ENCODE measurements around the gene ALKBH2.
A peak's percentile ranks its signal among the peaks of the same experiment; 100 is the strongest.

The ALKBH2 gene

DNA sequence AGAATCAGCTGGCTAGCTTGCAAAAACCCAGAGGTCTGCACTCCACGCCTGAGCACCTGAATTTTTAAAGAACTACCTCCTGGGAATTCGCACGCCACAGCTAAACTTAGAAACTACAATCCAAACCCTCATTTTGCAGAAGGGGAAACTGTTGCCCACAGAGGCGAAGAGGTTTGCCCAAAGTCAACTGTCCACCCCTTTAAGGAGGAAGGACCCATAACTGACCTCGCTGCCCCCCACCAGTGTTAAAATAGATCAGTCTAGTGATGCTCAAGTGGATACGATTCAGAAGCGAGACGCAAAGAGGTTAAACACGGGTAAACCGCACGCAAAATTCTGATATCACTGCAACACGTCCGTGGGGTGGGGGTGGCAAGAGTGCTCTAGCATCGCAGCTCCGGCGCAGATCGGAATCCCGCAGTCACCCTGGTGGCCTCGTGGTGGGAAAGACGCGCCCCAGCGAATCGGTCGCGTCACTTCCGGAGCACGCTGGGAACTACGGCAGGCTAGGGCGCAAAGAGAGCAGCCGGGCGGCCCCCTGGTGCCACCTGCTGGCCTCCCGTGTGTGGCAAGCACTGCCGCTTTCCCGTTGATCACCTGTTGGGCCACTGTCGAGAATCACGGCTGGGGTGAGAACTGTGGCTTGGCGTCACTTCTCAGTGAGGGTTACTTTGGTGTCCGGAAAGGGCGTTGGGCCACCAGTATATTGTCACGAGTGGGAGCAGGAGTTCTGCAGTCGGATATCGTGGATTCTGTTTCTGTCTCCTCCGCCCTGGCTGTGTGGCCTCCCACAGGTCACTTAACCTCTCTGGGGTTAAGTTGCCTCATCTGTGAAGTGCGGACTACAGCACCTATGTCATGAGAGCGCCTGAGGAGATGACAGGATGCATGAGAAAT is at the start of gene ALKBH2:
Gene ALKBH2, minus strand, starts transcription at position 451 of the 897 bp plus-strand sequence. CDS start 686 bp downstream, outside the sequence.
- peak; percentile 88 to 89 for DNase-seq (ENCODE audit: low read depth in 2 of 2)

DNA sequence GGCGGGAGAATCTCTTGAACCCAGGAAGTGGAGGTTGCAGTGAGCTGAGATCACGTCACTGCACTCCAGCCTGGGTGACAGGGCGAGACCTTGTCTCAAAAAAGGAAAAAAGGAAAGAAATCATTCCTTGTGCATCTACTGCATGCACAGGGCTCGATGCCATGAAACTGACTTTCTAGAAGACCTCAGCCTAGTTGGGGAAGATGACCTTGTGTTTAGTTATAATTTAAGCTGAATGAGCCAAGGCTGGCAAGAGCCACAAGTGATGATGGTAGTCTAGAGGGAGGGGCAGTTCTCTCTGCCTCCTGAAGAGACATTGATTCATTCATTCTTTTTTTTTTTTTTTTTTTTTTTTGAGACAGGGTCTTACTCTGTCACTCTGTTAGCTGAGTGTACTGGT is 47.3 kb upstream of the ALKBH2 start:
- no peak for DNase-seq (ENCODE audit: low read depth in 2 of 2)

DNA sequence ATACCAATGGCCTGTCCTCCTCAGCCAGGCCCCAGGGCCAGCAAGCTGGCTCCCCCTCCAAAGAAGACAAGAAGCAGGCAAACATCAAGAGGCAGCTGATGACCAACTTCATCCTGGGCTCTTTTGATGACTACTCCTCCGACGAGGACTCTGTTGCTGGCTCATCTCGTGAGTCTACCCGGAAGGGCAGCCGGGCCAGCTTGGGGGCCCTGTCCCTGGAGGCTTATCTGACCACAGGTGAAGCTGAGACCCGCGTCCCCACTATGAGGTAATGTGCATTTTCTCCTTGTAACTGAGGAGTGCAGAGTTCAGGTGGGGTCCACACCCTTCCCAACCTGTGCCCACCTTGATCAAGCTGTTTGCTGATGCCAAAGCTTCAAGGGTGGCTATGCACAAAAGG is 46.5 kb upstream of the ALKBH2 start:
- no peak for DNase-seq (ENCODE audit: low read depth in 2 of 2)

DNA sequence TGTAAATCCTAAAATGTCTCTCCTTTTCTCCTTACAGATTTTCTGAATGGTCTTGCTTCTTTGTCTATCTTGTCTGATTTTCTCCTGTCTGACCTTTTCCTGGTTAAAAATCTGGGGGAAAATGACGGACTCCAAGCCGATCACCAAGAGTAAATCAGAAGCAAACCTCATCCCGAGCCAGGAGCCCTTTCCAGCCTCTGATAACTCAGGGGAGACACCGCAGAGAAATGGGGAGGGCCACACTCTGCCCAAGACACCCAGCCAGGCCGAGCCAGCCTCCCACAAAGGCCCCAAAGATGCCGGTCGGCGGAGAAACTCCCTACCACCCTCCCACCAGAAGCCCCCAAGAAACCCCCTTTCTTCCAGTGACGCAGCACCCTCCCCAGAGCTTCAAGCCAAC is 46.1 kb upstream of the ALKBH2 start:
- no peak for DNase-seq (ENCODE audit: low read depth in 2 of 2)

DNA sequence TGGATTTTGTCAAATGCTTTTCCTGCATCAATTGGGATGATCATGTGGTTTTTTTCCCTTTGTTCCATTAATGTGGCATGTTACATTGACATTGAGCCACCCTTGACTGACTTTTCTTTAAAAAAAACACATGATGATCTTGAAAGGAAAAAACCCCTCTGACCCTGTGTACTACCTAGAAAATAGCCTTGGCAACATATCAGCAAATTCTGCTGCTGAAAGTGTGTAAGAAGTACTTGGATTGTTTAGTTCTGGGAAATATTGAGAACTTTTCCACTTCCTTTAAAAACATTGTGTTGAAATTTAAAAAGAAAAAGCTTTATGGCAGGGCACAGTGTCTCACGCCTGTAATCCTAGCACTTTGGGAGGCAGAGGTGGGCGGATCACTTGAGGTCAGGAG is 43.8 kb upstream of the ALKBH2 start:
- no peak for DNase-seq (ENCODE audit: low read depth in 2 of 2)

DNA sequence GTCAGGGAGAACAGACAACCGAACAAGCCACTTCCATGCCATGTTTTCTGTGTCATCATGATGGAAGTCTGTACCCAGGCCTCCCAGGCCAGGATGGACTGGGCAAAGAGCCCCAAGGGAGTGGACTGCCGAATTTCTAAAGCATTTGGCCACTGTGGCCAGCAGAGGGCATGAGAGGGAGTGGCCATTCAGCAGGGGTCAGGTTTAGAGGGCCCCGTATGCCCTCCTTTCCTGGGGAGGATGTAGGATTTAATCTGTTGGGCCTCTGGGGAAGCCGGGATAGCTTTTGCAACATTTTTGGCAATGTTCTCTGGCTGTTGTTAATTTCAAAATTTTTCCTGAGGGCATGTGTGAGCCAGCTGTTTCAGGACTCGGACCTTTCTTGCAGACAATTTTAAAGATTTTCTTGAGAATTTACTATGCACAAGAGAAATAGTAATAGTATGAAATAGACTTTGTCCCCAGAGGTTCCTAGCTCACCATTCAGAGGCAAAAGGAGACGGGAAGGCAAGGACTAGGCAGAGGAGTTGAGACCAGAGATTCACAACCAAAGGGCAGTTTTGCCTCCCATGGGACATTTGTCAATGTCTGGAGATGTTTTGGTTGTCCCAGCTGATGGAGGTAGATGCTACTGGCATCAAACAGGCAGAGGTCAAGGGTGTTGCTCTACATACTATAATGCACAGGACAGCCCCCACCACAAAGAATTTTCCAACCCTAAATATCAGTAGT is 41.1 kb upstream of the ALKBH2 start:
- DNase-seq (ENCODE audit: low read depth in 2 of 2), result no peak

DNA sequence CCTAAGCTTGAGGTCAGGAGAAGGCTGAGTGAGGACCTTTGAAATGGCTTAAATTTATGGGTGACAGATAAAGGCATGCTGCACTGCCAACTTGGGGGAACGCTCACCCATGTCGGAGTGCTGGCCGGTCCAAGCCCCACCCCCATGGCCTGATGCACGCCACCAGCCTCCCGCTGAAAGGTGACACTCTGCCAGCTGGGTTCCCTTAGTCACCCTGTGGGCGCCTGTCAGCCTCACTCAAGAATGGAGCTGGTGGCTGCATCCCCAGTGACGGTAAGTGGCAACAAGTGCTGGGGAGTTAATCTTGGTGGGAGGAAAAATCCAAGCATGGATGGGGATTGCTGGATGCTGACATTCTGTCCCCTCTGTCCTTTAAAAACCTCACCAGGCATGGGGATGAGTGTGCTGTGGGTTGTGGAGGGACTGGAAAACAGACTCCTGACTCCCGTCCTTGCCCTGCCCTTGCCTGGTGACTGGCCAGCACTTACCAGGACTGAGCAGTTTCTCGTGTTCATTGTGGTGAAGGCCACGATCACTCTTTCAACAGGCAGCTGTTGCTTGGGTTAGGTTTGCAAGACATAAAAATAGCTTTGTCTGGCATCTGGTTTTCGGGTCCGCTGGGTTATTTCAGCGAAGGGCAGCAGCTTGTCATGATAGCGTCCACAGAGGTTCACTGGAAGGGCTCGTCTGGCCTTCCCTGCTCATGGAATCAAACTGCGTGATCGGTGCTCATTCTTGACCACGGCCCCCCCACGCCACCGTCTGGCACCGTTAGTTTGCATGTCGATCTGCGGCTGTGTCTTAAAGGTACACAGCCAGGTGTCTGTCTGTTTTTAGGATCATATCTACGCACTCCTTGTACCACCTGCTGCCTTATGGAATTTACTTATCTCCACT is 38.1 kb upstream of the ALKBH2 start:
- DNase-seq (ENCODE audit: low read depth in 2 of 2), result no peak

DNA sequence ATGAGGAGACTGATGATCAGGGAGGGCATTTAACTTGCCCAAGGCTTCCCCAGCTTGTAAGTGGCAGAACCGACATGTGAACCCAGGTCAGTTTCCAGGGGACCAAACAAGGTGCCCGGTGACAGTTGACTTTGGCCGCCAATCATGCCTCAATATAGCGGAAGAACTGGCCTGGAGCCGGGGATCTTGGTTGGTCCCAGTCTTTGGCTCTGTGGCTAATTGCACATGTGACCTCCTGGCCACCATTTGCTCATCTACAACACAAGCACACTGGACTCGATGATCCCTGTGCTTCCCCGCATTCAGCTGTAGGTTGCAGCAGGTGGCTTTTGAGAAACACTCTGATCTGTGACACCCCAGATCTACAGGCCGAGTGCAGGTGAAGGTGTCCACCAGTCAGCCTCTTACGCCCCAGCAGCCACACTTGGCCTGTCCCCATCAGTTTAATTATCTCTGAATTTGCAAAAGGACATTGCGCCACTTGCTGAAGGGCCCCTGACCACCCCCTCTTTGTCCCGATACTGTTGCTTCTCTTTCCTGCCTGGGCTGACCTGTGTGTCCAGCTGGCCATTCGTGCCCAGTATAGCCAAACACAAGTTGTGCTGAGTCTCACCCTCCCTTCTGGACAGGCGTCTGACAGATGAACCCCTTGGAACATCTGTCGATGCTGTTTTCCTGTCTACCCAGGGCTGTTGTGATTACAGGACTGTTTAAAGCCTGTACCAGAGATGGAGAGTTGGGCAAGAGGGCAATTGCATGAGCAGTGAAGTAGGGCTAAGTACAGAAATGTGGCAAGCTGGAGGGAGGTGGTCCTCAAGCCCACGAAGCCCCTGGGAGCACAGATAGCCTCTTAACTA is 37.3 kb upstream of the ALKBH2 start:
- DNase-seq (ENCODE audit: low read depth in 2 of 2), result no peak

DNA sequence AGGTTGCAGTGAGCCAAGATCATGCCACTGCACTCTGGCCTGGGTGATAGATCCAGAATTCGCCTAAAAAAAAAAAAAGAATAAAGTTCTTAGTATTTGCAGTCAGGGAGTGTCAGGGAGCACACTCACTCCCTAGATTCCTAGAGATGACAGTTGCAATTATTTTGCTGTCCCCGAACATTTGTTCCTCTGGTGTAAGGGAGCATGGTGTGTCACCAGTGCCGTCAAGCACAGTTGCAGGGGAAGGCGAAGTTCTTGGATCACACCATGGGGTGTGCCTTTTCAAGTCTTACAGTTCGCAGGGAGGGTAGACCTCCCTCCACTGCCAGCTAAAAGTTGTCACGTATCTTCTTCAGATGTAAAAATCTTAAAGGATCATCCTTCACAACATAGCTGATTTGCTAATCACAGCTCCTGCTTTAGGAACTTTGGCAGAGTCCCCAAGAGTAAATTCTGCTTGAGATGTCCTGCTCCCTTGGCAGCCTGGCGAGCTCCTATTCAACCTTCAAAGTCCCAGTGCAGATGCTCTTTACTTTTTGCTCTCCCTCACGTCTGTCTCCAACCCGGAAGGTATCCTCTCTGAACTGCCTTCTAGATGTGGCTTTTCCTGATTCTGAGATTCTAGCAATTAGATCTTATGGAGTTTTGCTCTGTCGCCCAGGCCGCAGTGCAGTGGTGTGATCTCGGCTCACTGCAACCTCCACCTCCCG is 34.4 kb upstream of the ALKBH2 start:
- DNase-seq (ENCODE audit: low read depth in 2 of 2), result no peak

DNA sequence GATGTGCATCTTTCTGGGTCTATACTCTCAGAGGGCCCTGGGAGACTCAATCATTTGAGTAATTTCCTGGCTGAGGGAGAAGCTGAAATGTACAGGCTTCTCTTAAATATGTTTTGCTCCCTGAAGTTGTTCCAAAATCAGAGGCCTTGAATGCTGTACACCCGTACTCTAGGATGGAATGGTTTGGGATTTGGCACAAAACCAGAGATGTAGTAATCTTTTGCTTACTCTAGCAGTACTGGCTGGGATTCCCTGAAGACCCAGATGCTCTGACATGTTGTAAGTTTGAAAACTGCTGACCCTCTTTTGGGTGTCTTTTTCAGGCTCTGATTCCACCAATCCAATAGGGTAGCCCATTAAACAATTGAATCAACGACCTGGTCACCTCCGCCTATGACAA is 33.5 kb upstream of the ALKBH2 start:
- no peak for DNase-seq (ENCODE audit: low read depth in 2 of 2)

DNA sequence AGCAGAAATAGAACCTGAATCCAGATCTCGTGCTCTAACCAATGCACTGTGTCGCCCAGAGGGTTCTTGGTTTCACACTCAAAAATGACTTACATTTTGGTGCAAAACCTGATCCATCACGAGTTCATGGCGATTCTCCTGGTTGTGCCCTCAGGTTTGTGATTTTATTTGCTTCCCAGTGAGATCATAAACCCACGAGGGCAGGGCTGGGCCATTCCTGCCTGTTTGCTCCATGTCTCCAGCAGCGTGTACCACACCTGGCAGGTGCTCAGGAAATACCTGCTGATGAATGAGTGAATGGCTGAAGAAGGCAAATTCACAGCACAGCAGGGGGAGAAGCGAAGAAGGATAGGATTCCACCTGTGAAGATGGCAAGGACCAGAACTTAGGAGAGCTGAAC is 32.5 kb upstream of the ALKBH2 start:
- DNase-seq (ENCODE audit: low read depth in 2 of 2), result no peak

DNA sequence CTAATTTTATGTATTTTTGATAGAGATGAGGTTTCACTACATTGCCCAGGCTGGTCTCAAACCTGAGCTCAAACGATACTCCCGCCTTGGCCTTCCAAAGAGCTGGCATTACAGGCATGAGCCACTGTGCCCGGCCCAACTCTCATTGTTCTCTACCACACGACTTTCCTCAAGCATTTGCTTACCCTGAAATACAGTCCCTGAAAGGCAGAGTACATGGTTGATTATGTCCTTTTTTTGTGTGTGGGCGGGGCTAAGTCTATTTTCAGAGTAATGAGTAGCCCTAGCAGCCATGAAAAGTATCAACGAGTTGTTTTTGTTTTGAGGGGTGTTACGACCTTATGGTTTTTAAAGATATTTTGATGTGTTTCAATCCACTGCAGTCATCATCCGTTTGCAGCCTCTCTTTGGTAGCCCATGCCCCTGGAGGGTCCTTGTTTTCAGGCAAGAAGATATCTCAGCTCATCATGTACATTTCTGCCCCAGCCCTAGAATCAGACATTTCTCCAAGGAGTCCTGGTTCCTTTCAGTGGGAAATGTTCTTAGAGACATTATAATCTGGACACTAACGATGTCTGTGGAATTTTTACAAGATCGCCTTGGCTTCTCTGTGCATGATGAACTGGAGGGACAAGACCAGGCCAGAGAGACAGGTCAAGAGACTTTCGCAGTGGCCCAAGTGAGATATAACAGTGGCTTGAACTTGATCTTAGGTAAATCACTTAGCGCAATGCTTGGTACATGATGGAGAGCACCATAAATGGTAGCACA is 31.8 kb upstream of the ALKBH2 start:
- no peak for DNase-seq (ENCODE audit: low read depth in 2 of 2)

DNA sequence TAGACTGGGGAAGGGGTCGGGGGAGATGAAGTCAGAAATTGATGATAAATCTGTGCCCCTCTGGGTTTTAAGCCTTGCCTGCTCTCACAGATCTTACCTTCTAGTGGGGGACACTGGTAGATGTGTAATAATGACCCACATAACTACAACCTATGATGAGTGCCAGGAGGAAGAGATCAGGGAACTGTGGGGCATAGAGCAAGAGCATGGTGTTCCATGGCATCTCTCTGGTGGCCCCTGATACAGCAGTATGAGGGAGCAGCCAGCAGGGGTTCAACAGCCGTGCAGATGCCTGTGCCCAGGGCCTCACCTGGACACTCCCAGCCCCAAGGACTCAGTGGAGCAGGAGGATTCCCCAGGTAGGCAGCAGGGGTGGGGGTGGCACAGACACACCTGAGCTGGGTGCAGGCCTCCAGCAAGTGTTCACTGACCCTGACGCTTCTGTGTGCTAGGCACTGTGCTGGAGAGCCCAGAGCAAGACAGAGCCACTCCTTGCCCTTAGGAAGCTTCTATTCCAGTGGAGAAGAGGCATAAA is 28.1 kb upstream of the ALKBH2 start:
- DNase-seq (ENCODE audit: low read depth in 2 of 2), result no peak

DNA sequence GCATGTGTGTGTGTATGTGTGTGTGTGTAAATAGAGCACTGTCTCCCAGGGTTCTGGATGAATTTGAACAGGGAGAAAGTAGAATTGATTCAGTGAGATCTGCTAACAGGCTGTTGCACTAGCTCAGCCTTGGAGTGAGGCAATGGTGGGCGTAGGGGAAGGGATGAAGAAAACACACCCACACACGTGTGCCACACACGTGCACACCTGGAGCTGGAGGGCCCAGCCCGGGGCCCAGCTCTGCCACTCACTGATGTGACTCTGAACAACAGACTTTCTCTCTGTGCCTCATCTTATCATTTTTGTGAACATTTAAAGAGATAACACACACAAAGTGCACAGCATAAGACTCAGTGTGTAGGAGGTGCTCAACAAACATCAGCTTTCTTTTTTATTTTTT is 27.3 kb upstream of the ALKBH2 start:
- no peak for DNase-seq (ENCODE audit: low read depth in 2 of 2)

DNA sequence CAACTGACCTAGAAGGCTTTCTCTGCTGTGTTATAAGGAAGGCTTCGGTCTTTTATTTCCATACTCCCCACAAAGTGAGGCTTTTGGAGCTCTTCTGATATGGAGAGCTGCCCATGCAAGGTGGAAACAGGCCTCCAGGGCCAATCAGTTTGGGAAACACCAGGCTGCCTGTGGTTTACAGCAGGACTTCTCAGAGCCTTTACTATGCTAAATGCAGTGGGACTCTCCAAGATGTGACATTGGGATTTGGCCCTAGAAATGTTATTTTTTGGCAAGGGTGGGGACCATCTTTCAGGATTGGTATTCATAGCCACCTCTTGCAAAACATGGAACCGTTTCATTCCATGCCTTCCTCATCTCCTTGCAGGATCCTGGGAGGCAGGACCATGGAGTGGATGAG is 26.8 kb upstream of the ALKBH2 start:
- no peak for DNase-seq (ENCODE audit: low read depth in 2 of 2)

DNA sequence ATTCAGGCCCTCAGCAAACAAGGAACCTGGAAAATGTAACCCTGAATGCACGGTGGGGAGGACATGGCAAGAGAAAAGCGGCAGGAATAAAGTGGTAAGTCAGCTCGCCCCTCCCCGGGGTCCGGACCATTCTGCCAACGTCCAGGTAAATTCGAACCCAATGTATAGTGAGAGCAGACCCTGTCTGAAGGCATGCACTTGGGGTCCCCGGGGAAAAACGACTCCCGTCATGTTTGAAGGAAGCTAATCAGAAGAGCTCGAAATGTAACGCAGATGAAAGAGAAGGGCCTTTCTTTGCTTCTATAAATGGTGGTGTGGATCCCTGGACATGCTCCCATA is 23.3 kb upstream of the ALKBH2 start:
- DNase-seq (ENCODE audit: low read depth in 2 of 2), result no peak

DNA sequence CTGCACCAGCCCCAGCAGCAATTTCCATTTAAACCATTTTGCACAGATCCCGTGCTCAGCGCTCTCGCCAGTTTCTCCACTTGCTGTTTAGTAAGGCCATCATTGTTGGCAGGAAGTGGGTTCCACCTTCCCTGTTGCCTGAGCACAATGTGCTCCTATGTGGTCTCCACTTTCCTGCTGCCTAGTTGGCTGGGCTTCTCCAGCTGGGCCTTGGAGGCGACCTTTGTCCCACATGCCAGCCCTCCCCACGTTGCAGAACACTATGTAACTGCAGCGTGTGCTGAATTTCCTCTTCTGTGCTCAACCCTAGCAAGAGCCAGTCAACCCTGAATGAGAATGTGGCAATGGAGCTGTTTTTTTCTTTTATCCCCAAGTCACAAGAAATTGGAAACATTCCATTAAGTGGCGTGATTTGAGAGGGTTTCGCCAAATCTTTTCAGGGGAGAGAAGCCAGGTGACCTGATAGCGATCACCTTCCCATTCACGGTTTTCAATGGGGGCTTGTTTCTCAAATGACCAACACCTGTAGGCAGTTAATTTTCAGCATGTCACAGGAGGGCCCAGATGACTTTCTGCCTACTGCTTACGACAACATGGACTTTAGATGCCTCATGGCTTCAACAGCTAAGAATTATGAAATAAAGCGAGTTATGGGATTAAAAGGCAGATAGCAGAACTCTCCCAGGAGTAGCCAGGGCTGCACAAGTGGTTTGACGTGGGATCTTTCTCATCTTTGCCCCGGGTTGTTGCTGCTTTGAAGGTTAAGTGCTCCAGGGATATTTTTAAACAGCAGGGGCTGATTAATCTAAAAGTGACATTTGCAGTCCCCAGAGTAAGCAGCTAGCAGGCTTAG is 22.7 kb upstream of the ALKBH2 start, which contains the start of gene ACACB:
Gene ACACB, plus strand, starts transcription at position 830 of the 853 bp plus-strand sequence. CDS start 22,819 bp downstream, outside the sequence.
- no peak for DNase-seq (ENCODE audit: low read depth in 2 of 2)

DNA sequence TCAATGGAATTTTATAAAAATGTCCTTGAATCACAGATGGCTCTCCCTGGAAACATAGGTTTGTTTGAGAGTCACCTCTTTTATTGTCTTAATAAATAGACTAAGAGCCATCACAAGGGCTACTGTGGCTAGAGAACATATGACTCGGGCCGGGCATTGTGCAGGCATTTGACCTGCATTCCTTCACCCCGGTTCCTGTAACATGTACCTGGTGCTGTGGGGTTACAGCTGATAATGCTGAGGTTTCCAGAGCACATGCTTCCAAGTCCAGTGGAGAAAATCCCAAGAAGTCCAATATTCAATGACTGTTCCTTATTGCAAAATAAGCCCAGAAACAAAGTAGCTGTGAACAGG is 22.1 kb upstream of the ALKBH2 start:
- DNase-seq (ENCODE audit: low read depth in 2 of 2), result no peak

DNA sequence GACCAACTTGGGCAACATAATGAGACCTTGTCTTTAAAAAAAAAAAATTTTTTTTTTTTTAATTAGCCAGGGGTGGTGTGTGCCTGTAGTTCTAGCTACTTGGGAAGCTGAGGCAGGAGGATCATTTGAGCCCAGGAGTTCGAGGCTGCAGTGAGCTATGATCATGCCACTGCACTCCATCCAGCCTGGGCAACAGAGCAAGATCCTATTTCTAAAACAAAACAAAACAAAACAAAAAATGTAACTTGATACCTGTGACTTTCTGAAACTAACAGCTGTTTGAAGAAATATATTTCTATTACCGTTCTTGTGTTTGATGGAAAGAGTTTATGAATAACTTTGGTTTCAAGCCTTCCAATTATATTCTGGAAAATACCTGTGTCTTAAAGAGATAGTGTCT is 21.4 kb upstream of the ALKBH2 start:
- DNase-seq (ENCODE audit: low read depth in 2 of 2), result no peak
